ENCODE measurements around the gene ATG2A. TPM values are rescaled to one million over a fixed set of nuclear protein-coding genes. Genes with fewer than 3 reads are reported as not detected.

The ATG2A gene
- polyA plus RNA-seq, 1 donor (not counting 4 experiments of a cell fraction or from before 2014, with no cell fraction given) = 2.4 TPM

DNA sequence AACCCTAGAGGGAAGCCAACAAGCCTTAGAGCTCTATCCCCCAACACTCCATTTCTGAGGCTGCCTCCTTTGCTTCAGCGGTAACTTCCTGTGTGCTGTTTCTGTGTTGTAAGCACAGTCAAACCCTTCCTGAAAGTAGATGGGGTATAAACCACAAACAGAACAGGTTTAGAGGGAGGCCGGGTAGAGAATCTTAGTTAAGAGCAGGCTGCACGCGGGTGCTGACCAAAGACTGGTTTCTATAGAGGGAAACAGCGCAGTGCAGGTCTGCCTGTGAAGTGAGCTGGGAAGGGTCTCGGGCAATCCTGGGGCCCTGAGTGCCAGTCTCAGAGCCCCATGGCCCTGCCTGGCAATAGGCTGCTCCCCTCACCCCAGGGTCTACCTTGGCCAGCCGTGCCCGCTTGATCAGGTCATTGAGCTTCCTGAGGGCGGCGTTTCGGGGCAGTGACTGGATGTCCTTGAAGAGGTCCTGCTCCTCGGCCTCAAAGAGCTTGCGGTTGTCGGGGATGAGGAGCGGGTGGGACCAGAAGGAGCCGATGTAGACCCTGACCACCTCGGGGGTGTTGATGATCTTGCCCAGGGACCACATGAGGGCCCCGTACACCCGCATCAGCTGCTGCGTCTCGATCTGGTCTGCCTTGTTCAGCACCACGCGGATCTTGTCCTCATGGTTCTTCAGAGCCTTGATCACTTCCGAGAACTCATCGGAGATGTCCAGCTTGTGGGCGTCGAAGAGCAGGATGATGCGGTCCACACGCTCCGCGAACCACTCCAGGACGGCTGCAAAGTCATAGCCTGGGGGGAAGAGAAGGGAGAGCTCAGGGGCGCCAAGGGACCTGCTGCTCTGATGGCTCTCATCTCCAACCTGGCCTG lies 57.2 kb downstream of the ATG2A start:
- Histone ChIP-seq H3K36me3 (ENCODE audit: control insufficient read depth in 2 of 2, extremely low read depth in 1 of 2, insufficient read depth in 2 of 2, low read length in 2 of 2) (peaks cover 21 to 35% of the 10 kb centered on the region in 2 experiments), H3K4me3 (ENCODE audit: control insufficient read depth in 2 of 3, extremely low read depth in 1 of 3, insufficient read depth in 2 of 3, low read depth in 1 of 3, low read length in 3 of 3) (no peak overlapping the region), H3K9me3 (ENCODE audit: control insufficient read depth, low read depth, low read length) (no peaks in the 10 kb centered on the region), H2AFZ (ENCODE audit: control insufficient read depth, low read length) (no peak overlapping the region), H3K9me1 (ENCODE audit: control insufficient read depth, extremely low read depth, insufficient read depth, low read length) (peaks cover 3% of the 10 kb centered on the region), H3K27ac (ENCODE audit: control insufficient read depth, insufficient read depth, low read length) (no peak overlapping the region), H3K4me2 (ENCODE audit: control insufficient read depth, extremely low read depth, insufficient read depth, low read depth, low read length) (no peak overlapping the region), H3K79me2 (ENCODE audit: control insufficient read depth, insufficient read depth, low read length) (peaks cover 57% of the 10 kb centered on the region), H4K20me1 (ENCODE audit: control insufficient read depth, extremely low read depth, insufficient read depth, low read length) (peaks cover 3% of the 10 kb centered on the region), H3K4me1 (ENCODE audit: control insufficient read depth, extremely low read depth, insufficient read depth, low read length) (peaks cover 49% of the 10 kb centered on the region), H3K9ac (ENCODE audit: control insufficient read depth, extremely low read depth, insufficient read depth, low read length) (no peak overlapping the region), H3K27me3 (ENCODE audit: control insufficient read depth, extremely low read depth, insufficient read depth, low read length) (no peaks in the 10 kb centered on the region)
- no peak for DNase-seq (ENCODE audit: low read depth, low spot score)
- dilution Hi-C loops (cut with MboI; ENCODE audit: extremely low pct_ligation_motif_present, low sequenced_read_pairs) = no loop called here
- FAIRE-seq = no peak
- TF ChIP-seq, protein P1, sequence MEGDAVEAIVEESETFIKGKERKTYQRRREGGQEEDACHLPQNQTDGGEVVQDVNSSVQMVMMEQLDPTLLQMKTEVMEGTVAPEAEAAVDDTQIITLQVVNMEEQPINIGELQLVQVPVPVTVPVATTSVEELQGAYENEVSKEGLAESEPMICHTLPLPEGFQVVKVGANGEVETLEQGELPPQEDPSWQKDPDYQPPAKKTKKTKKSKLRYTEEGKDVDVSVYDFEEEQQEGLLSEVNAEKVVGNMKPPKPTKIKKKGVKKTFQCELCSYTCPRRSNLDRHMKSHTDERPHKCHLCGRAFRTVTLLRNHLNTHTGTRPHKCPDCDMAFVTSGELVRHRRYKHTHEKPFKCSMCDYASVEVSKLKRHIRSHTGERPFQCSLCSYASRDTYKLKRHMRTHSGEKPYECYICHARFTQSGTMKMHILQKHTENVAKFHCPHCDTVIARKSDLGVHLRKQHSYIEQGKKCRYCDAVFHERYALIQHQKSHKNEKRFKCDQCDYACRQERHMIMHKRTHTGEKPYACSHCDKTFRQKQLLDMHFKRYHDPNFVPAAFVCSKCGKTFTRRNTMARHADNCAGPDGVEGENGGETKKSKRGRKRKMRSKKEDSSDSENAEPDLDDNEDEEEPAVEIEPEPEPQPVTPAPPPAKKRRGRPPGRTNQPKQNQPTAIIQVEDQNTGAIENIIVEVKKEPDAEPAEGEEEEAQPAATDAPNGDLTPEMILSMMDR (optimal IDR thresholded peaks at IDR 0.05 in 1 of 3, IDR thresholded peaks at IDR 0.05 in 1 of 3, conservative IDR thresholded peaks at IDR 0.05 in 1 of 3; ENCODE audit: extremely low read depth in 1 of 3, insufficient read depth in 2 of 3, low read length in 3 of 3) = no peak
- no peak for TF ChIP-seq EZH2 (IDR thresholded peaks at IDR 0.05; ENCODE audit: low read length)

GRCh38 chr11:64858467-64859263 lies 58.3 kb downstream of the ATG2A start:
- Histone ChIP-seq H3K4me3 (ENCODE audit: control insufficient read depth in 2 of 3, extremely low read depth in 1 of 3, insufficient read depth in 2 of 3, low read depth in 1 of 3, low read length in 3 of 3) (no peak overlapping the region), H3K4me1 (ENCODE audit: control insufficient read depth, extremely low read depth, insufficient read depth, low read length) (peaks cover 47% of the 10 kb centered on the region), H3K4me2 (ENCODE audit: control insufficient read depth, extremely low read depth, insufficient read depth, low read depth, low read length) (no peak overlapping the region), H3K27ac (ENCODE audit: control insufficient read depth, insufficient read depth, low read length) (no peak overlapping the region), H2AFZ (ENCODE audit: control insufficient read depth, low read length) (no peak overlapping the region), H4K20me1 (ENCODE audit: control insufficient read depth, extremely low read depth, insufficient read depth, low read length) (no peaks in the 10 kb centered on the region), H3K36me3 (ENCODE audit: control insufficient read depth in 2 of 2, extremely low read depth in 1 of 2, insufficient read depth in 2 of 2, low read length in 2 of 2) (peaks cover 24 to 46% of the 10 kb centered on the region in 2 experiments), H3K27me3 (ENCODE audit: control insufficient read depth, extremely low read depth, insufficient read depth, low read length) (no peaks in the 10 kb centered on the region), H3K9me1 (ENCODE audit: control insufficient read depth, extremely low read depth, insufficient read depth, low read length) (peaks cover 3% of the 10 kb centered on the region), H3K9me3 (ENCODE audit: control insufficient read depth, low read depth, low read length) (no peaks in the 10 kb centered on the region), H3K9ac (ENCODE audit: control insufficient read depth, extremely low read depth, insufficient read depth, low read length) (no peak overlapping the region), H3K79me2 (ENCODE audit: control insufficient read depth, insufficient read depth, low read length) (peaks cover 56% of the 10 kb centered on the region)
- DNase-seq (ENCODE audit: low read depth, low spot score) (no peak), FAIRE-seq (no peak)
- dilution Hi-C loops (cut with MboI; ENCODE audit: extremely low pct_ligation_motif_present, low sequenced_read_pairs) = no loop called here
- no peak for TF ChIP-seq EZH2 (IDR thresholded peaks at IDR 0.05; ENCODE audit: low read length)
- TF ChIP-seq, protein P1 (optimal IDR thresholded peaks at IDR 0.05 in 1 of 3, IDR thresholded peaks at IDR 0.05 in 1 of 3, conservative IDR thresholded peaks at IDR 0.05 in 1 of 3; ENCODE audit: extremely low read depth in 1 of 3, insufficient read depth in 2 of 3, low read length in 3 of 3) = no peak

All from keratinocyte (primary cell).